WI38 (cell line): ENCODE results near the gene RFPL1.
A peak's percentile ranks its signal among the peaks of the same experiment; 100 is the strongest.

Experiments used
- H3K4me3 ChIP-seq: 2 replicates; pipeline ENCODE4 v1.5.1; 2011; ENCODE audit warnings: low read depth, mild to moderate bottlenecking, control low read depth, low read length
- CTCF ChIP-seq: IDR thresholded peaks from 2 replicates; pipeline ENCODE4 v1.5.1; 2012; ENCODE audit warnings: low read depth, mild to moderate bottlenecking, control low read depth, low read length

The RFPL1 gene

GRCh38 chr22:29469755-29470154 lies 31.4 kb downstream of the RFPL1 start:
- no peak for TF ChIP-seq CTCF
- H3K4me3 ChIP-seq = no peak overlapping the region

- TF ChIP-seq CTCF = peak; percentile 67
- H3K4me3 ChIP-seq = no peak overlapping the region
These were observed 31.9 kb downstream of the RFPL1 start for GRCh38 chr22:29470159-29470855.

GRCh38 chr22:29473001-29473400 lies 34.6 kb downstream of the RFPL1 start:
- TF ChIP-seq CTCF = no peak
- H3K4me3 ChIP-seq = no peak overlapping the region

- no peak for TF ChIP-seq CTCF
- H3K4me3 ChIP-seq = no peak overlapping the region
These were observed 37.2 kb downstream of the RFPL1 start for GRCh38 chr22:29475550-29475949.

- no peak overlapping the region for H3K4me3 ChIP-seq
- no peak for TF ChIP-seq CTCF
These were observed 37.7 kb downstream of the RFPL1 start for GRCh38 chr22:29476116-29476515.

- TF ChIP-seq CTCF = no peak
- no peak overlapping the region for H3K4me3 ChIP-seq
These were observed 39.4 kb downstream of the RFPL1 start for GRCh38 chr22:29477723-29478318.
